IPS-18c (cell line): ENCODE measurements around the gene HERPUD2.
"Not testable (repeated sequence)": the region's sequence is repeated elsewhere in the genome, so short reads cannot be mapped to it uniquely, and the experiment has no call there.

Experiments
- H3K4me3 ChIP-seq: 2 replicates; pipeline ENCODE4 v1.7.0; 2013; ENCODE audit warnings: low read depth, mild to moderate bottlenecking, low read length, moderate library complexity; ENCODE audit not compliant: insufficient read depth
- H3K9me3 ChIP-seq: one replicate; pipeline ENCODE4 v1.6.1; 2013; ENCODE audit warnings: mild to moderate bottlenecking, low read length, moderate library complexity; ENCODE audit not compliant: control insufficient read depth, insufficient read depth

The HERPUD2 gene

DNA sequence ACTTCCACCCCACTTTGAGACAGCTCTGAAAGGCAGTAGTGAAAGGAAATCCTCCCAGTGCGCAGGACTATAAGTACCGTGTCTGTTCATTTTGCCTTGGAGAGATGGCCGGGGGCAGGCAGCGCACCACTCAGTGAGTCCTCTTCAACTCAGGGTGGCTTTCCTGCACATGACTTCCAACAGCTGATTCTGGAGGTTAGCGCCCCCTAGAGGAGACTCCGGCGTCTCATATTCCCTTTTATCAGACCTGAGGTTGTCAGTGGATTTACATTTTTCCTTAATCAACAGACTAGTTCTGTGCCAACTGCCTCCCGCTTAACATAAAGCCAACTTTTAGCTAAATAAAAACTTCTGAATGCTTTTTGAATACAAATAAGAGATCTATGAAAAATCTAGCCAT lies 101.0 kb downstream of the HERPUD2 start:
- Histone ChIP-seq H3K9me3 (no peaks in the 10 kb centered on the region), H3K4me3 (no peak overlapping the region)

- no peak overlapping the region for H3K4me3 ChIP-seq
- no peaks in the 10 kb centered on the region for H3K9me3 ChIP-seq
Observed at GRCh38 chr7:35588647-35589046, 106.3 kb downstream of the HERPUD2 start.

DNA sequence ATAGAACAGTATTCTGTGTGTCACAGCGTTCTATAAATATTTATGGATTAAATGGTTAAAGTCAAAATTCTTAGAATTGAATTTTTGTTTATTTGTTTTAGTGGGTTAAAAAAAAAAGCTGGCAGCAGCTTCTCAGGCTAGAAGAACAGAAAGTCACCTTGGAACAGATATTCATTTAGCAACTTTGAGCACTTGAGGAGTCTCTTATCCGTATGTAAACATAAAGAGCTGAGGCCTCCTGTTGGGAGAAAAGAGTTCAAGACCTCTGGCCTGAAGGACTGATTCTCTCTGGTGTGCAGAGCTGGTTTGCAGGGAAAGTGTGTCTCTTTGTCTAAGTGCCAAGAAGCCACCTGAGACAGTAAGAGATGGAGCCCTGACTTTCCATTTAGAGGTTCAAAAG lies 109.9 kb downstream of the HERPUD2 start:
- Histone ChIP-seq H3K4me3 (no peak overlapping the region), H3K9me3 (no peaks in the 10 kb centered on the region)

GRCh38 chr7:35584533-35584932 lies 110.4 kb downstream of the HERPUD2 start:
- not testable (repeated sequence) for H3K9me3 ChIP-seq

More at GRCh38 chr7:35584533-35584932, 110.4 kb downstream of the HERPUD2 start:
- H3K4me3 ChIP-seq, result not testable (repeated sequence)
